HL-60 (cell line): ENCODE results near the gene ZFHX3.

Source experiments
- CTCF ChIP-seq: IDR thresholded peaks from one replicate; pipeline ENCODE4 v1.5.1; 2011; ENCODE audit warnings: low read length, control low read depth, inconsistent platforms; ENCODE audit not compliant: insufficient read depth
- POLR2AphosphoS5 ChIP-seq: IDR thresholded peaks from 2 replicates; pipeline ENCODE4 v1.6.1; 2012; ENCODE audit warnings: low read depth
- REST ChIP-seq: IDR thresholded peaks from 2 replicates; pipeline ENCODE4 v1.6.1; 2012; ENCODE audit warnings: low read depth; ENCODE audit not compliant: insufficient replicate concordance

- TF ChIP-seq REST (no peak), CTCF (no peak), POLR2AphosphoS5 (no peak)
Observed at GRCh38 chr16:72983241-72983640, 64.7 kb downstream of the ZFHX3 start.
